GM12878 (cell line): Measurements from ENCODE around the gene RANBP9. TPM values are rescaled to one million over a fixed set of nuclear protein-coding genes. Genes with fewer than 3 reads are reported as not detected.

Experiments
- ATAC-seq: fragments of 200-7000 bp; cut with Tn5 transposase; 3 replicates; pipeline ENCODE4 v1.9.1; 2020; ENCODE audit warnings: mild to moderate bottlenecking, moderate library complexity
- BruUV-seq: library from RNA; stranded (reverse); fragments of 400-500 nt; replicated peaks from 2 replicates; lab custom pipeline; 2021; lab: Mats Ljungman, UMichigan
- CTCF ChIA-PET: fragments of 300-600 bp; sonication (Branson Sonifier 250); formaldehyde crosslinking; extraction: SDS; loops from one replicate; lab custom pipeline; 2021; ENCODE audit warnings: inconsistent platforms; lab: Yijun Ruan, JAX
- POLR2A ChIA-PET: fragments of 350-600 bp; formaldehyde crosslinking; extraction: SDS; loops from one replicate; lab custom pipeline; 2021; ENCODE audit warnings: inconsistent platforms; lab: Charles Lee
- RAD21 ChIA-PET: fragments of 300-600 bp; sonication (Branson Sonifier 250); formaldehyde crosslinking; loops from one replicate; lab custom pipeline; 2023; ENCODE audit warnings: antibody characterized with exemption; ENCODE audit not compliant: unreplicated experiment; lab: Charles Lee
- SMC1A ChIA-PET: fragments of 300-600 bp; sonication (Branson Sonifier 250); formaldehyde crosslinking; loops from one replicate; lab custom pipeline; 2023; ENCODE audit not compliant: unreplicated experiment, uncharacterized antibody; lab: Charles Lee
- DNase-seq: peaks from one replicate; pipeline ENCODE4 v3.0.0-alpha.2; 2011; ENCODE audit warnings: low read depth, low spot score
- FAIRE-seq: peaks from 3 replicates; lab custom pipeline; 2011; peaks lifted over from hg19 to GRCh38; lab: Jason Lieb, UNC
- H2AFZ ChIP-seq: 2 replicates; pipeline ENCODE4 v1.6.0; 2011; ENCODE audit warnings: low read depth, low read length, control low read depth; ENCODE audit not compliant: control insufficient read depth
- H3K27ac ChIP-seq: 2 replicates; pipeline ENCODE4 v1.5.1; 2011; ENCODE audit warnings: control low read depth; ENCODE audit not compliant: control insufficient read depth, insufficient read depth
- H3K27me3 ChIP-seq, 2 experiments: replicated peaks in 1 of 2; 2 replicates each; pipeline versions ENCODE4 v1.6.0 to v1.6.1; 2011; ENCODE audit warnings: low read length in 1 of 2; ENCODE audit not compliant: control insufficient read depth in 2 of 2, insufficient read depth in 2 of 2
- H3K36me3 ChIP-seq, 2 experiments: 2 replicates each; pipeline ENCODE4 v1.5.1; 2011; ENCODE audit warnings: low read length in 1 of 2; ENCODE audit not compliant: control insufficient read depth in 2 of 2, insufficient read depth in 2 of 2
- H3K4me1 ChIP-seq: 2 replicates; pipeline ENCODE4 v1.6.1; 2011; ENCODE audit warnings: mild to moderate bottlenecking, low read length, moderate library complexity, mixed read lengths; ENCODE audit not compliant: control insufficient read depth, insufficient read depth
- H3K4me2 ChIP-seq: 2 replicates; pipeline ENCODE4 v1.6.0; 2011; ENCODE audit warnings: control low read depth; ENCODE audit not compliant: control insufficient read depth, insufficient read depth
- H3K4me3 ChIP-seq: fragments of 200-600 bp; sonication (generic); 2 replicates; pipeline ENCODE4 v1.5.1; 2016
- H3K79me2 ChIP-seq: 2 replicates; pipeline ENCODE4 v1.6.0; 2011; ENCODE audit warnings: low read length; ENCODE audit not compliant: control insufficient read depth, insufficient read depth
- H3K9ac ChIP-seq: 2 replicates; pipeline ENCODE4 v1.8.0; 2011; ENCODE audit warnings: low read length, control low read depth, mixed read lengths; ENCODE audit not compliant: control insufficient read depth, insufficient read depth
- H3K9me3 ChIP-seq: replicated peaks from 3 replicates; pipeline ENCODE4 v1.5.1; 2011; ENCODE audit warnings: mild to moderate bottlenecking, low read length; ENCODE audit not compliant: control insufficient read depth, insufficient read depth
- H4K20me1 ChIP-seq: 2 replicates; pipeline ENCODE4 v1.6.0; 2011; ENCODE audit not compliant: control insufficient read depth, insufficient read depth
- BACH1 ChIP-seq: fragments of 450-650 bp; IDR thresholded peaks from 2 replicates; pipeline ENCODE4 v1.6.1; 2017; ENCODE audit warnings: mild to moderate bottlenecking, borderline replicate concordance
- CREM ChIP-seq: IDR thresholded peaks from 2 replicates; pipeline ENCODE4 v1.6.1; 2014; ENCODE audit warnings: antibody characterized with exemption, low read depth
- ESRRA ChIP-seq: IDR thresholded peaks from 2 replicates; pipeline ENCODE4 v1.6.1; 2012; ENCODE audit warnings: mild to moderate bottlenecking, low read length, improper control_type of control experiment
- HDGF ChIP-seq: fragments of 450-650 bp; IDR thresholded peaks from 2 replicates; pipeline ENCODE4 v1.6.1; 2016; ENCODE audit warnings: antibody characterized with exemption
- IRF4 ChIP-seq: IDR thresholded peaks from 2 replicates; pipeline ENCODE4 v1.6.1; 2011; ENCODE audit warnings: low read depth, low read length
- MYB ChIP-seq: fragments of 150-350 bp; IDR thresholded peaks from 2 replicates; pipeline ENCODE4 v1.6.1; 2014; ENCODE audit warnings: mild to moderate bottlenecking, low read depth, low read length, borderline replicate concordance
- POU2F2 ChIP-seq: IDR thresholded peaks from 3 replicates; pipeline ENCODE4 v1.6.1; 2011; ENCODE audit warnings: low read depth, mild to moderate bottlenecking, low read length, borderline replicate concordance
- RAD21 ChIP-seq: IDR thresholded peaks from 2 replicates; pipeline ENCODE4 v1.6.1; 2011; ENCODE audit warnings: mild to moderate bottlenecking, low read depth, low read length, moderate library complexity; ENCODE audit not compliant: insufficient read depth
- RUNX3 ChIP-seq: IDR thresholded peaks from 2 replicates; pipeline ENCODE4 v1.6.1; 2012; ENCODE audit warnings: low read length, inconsistent platforms
- SP1 ChIP-seq: IDR thresholded peaks from one replicate; pipeline ENCODE4 v1.6.1; 2011; ENCODE audit warnings: low read depth, low read length
- TCF12 ChIP-seq: IDR thresholded peaks from 2 replicates; pipeline ENCODE4 v1.6.1; 2011; ENCODE audit warnings: low read depth, mild to moderate bottlenecking, low read length
- TCF3 ChIP-seq: IDR thresholded peaks from 2 replicates; pipeline ENCODE4 v1.6.1; 2012; ENCODE audit warnings: low read depth, mild to moderate bottlenecking, low read length, borderline replicate concordance; ENCODE audit not compliant: insufficient read depth
- YY1 ChIP-seq: IDR thresholded peaks from 2 replicates; pipeline ENCODE4 v1.6.1; 2011; ENCODE audit warnings: low read depth, mild to moderate bottlenecking, low read length
- ZNF274 ChIP-seq: IDR thresholded peaks from one replicate; pipeline ENCODE4 v1.8.0; 2011; ENCODE audit not compliant: insufficient read length, insufficient read depth
- WGBS: methylation state at CpG from one replicate; pipeline ENCODE4 v1.1.6; 2016; ENCODE audit warnings: low lambda C conversion rate; ENCODE audit not compliant: insufficient replicate concordance, insufficient coverage; ENCODE audit errors: missing lambda C conversion rate; 5-methylcytosine and 5-hydroxymethylcytosine counted together
- in situ Hi-C: fragments of 300-500 bp; cut with MboI; formaldehyde crosslinking; loops from 9 replicates; pipeline ENCODE4 v1.14.3; 2018; ENCODE audit warnings: mixed read lengths
- intact Hi-C: fragments of 100-400 bp; cut with micrococcal nuclease; formaldehyde crosslinking; loops from one replicate; pipeline ENCODE4 v1.14.2; 2022; ENCODE audit not compliant: unreplicated experiment
- polyA plus RNA-seq, 11 experiments: library from polyadenylated mRNA; depleted of rRNA in 4 of 11; unstranded in 6 of 11; stranded (reverse) in 5 of 11; fragments of >200 nt; fragmentation: Nextera tagmentation in 4 of 11; fragmentation: Illumina TruSeq in 1 of 11; extraction: Ambion mirVana in 4 of 11; extraction: Trizol in 1 of 11; gene quantifications; 1 replicate in 1 of 11; 2 replicates in 10 of 11; pipeline versions ENCODE4 v1.2.1 to v1.2.3, GENCODE V29; 2011 to 2016; ENCODE audit warnings: inconsistent platforms in 2 of 11, missing spikeins in 2 of 11, low read depth in 1 of 11
- total RNA-seq, 4 experiments: library from RNA; depleted of rRNA in 3 of 4; stranded (reverse); fragments of >200 nt in 3 of 4; fragmentation: Illumina TruSeq in 1 of 4; extraction: Trizol in 1 of 4; gene quantifications; 2 replicates each; pipeline versions ENCODE4 v1.2.1 to v1.2.3, GENCODE V29; 2013 to 2021

RANBP9 gene
- total and polyA plus RNA-seq, 10 of the 15 experiments (the other 5 are each of a cell fraction or from before 2014, with no cell fraction given), result 3.7 to 43.1 (median 16.2) TPM

DNA sequence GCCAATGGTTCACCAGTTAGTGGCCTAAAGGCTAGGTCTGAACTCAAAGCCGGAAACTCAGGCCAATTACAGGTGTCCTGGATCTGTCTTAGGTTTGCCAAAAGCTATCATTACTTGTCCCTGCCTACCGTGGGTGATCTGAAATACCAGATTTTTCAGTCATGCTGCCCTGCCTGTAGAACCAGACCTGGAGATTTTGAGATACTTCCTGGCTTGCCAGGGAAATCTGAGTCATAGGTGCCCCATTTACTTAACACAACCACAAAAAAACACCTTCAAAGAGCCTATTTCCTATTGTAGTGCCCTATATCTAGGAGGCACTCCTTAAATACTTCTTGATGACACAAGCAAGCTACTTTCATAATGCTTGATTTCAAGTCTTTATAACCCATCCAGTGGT lies 13.9 kb upstream of the RANBP9 start:
- TF ChIP-seq RAD21 (no peak), IRF4 (no peak), TCF3 (no peak), HDGF (no peak), CREM (no peak), POU2F2 (no peak), BACH1 (no peak), ZNF274 (no peak), SP1 (no peak), MYB (no peak), TCF12 (no peak), ESRRA (no peak), RUNX3 (no peak), YY1 (no peak)
- no TSS peak for BruUV-seq
- ChIA-PET POLR2A (no interaction called here), RAD21 (no interaction called here), SMC1A (no interaction called here), CTCF (no interaction called here)
- Histone ChIP-seq H3K4me3 (no peak overlapping the region), H3K27me3 (no peaks in the 10 kb centered on the region), H3K27ac (no peak overlapping the region), H2AFZ (no peak overlapping the region), H3K9ac (no peak overlapping the region), H3K4me1 (no peaks in the 10 kb centered on the region), H3K4me2 (no peak overlapping the region), H3K36me3 (no peaks in the 10 kb centered on the region), H3K79me2 (no peaks in the 10 kb centered on the region), H3K9me3 (no peaks in the 10 kb centered on the region), H4K20me1 (no peaks in the 10 kb centered on the region)
- ATAC-seq, result no peak
- no peak for FAIRE-seq
- in situ Hi-C loops, result no loop called here
- DNase-seq, result no peak
- 49% methylated on average over 2 of the region's 2 CpGs for WGBS
- intact Hi-C loops, result no loop called here
